ENCODE data around the gene ANGPTL2.

DNA sequence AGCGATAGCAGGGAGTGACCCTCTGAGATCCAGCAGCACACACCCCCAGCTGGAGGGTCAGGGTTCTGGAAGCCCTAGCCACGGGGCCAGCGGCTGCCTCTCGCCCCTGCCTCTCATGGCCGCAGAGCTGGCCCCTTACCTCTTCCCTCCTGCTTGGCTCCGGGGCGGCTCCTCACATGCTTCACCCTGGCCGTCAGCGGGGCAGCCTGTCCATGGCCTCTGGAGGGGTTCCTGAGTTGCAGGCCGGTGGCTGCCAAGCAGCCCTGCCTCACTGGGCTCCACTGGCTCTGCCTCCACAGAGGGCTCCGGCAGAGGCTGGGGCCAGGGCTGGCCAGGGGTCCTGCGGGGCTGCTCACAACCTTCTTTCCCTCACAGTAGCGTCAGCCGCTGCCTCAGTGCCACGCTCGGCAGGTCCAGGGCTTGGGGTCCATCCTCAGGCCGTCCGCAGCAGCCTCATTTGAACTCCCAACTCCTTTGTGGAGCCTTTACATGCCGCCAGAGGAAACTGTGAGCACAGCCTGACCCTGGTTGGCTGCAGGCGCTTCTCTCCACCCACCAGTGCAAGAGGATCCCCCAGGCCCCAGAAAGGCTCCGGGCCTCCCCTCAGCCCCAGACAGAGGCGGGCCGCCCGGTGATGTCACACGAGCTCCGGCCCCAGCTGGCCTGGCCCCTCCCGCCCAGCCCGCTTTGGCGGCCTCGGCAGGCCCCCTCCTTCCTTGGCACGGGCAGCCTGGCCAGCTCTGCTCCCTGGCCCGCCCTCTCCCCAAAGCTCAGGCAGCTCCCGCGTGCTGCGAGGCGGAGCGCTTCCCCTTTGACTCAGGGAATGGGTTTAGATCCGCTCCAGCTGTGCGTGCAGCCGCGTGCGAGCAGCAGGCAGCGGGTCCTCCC is at the start of gene ANGPTL2:
- TF ChIP-seq, protein P1, sequence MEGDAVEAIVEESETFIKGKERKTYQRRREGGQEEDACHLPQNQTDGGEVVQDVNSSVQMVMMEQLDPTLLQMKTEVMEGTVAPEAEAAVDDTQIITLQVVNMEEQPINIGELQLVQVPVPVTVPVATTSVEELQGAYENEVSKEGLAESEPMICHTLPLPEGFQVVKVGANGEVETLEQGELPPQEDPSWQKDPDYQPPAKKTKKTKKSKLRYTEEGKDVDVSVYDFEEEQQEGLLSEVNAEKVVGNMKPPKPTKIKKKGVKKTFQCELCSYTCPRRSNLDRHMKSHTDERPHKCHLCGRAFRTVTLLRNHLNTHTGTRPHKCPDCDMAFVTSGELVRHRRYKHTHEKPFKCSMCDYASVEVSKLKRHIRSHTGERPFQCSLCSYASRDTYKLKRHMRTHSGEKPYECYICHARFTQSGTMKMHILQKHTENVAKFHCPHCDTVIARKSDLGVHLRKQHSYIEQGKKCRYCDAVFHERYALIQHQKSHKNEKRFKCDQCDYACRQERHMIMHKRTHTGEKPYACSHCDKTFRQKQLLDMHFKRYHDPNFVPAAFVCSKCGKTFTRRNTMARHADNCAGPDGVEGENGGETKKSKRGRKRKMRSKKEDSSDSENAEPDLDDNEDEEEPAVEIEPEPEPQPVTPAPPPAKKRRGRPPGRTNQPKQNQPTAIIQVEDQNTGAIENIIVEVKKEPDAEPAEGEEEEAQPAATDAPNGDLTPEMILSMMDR (IDR thresholded peaks at IDR 0.05; ENCODE audit: low read depth, low read length, missing input control) = no peak
- TF ChIP-seq HNF4A (conservative IDR thresholded peaks at IDR 0.05) (no peak), YY1 (IDR thresholded peaks at IDR 0.05) (no peak), TAF1 (conservative IDR thresholded peaks at IDR 0.05) (no peak), JUND (IDR thresholded peaks at IDR 0.05) (no peak)
- TF ChIP-seq, protein P2, sequence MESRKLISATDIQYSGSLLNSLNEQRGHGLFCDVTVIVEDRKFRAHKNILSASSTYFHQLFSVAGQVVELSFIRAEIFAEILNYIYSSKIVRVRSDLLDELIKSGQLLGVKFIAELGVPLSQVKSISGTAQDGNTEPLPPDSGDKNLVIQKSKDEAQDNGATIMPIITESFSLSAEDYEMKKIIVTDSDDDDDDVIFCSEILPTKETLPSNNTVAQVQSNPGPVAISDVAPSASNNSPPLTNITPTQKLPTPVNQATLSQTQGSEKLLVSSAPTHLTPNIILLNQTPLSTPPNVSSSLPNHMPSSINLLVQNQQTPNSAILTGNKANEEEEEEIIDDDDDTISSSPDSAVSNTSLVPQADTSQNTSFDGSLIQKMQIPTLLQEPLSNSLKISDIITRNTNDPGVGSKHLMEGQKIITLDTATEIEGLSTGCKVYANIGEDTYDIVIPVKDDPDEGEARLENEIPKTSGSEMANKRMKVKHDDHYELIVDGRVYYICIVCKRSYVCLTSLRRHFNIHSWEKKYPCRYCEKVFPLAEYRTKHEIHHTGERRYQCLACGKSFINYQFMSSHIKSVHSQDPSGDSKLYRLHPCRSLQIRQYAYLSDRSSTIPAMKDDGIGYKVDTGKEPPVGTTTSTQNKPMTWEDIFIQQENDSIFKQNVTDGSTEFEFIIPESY (IDR thresholded peaks at IDR 0.05) = no peak
